DMS79 (cell line): ENCODE measurements around the gene DOLPP1.
"Not testable (repeated sequence)": the region's sequence is repeated elsewhere in the genome, so short reads cannot be mapped to it uniquely, and the experiment has no call there.

ENCODE experiments used
- DNase-seq: peaks from one replicate; lab custom pipeline; 2025; lab: John Stamatoyannopoulos, UW

DOLPP1 gene

DNA sequence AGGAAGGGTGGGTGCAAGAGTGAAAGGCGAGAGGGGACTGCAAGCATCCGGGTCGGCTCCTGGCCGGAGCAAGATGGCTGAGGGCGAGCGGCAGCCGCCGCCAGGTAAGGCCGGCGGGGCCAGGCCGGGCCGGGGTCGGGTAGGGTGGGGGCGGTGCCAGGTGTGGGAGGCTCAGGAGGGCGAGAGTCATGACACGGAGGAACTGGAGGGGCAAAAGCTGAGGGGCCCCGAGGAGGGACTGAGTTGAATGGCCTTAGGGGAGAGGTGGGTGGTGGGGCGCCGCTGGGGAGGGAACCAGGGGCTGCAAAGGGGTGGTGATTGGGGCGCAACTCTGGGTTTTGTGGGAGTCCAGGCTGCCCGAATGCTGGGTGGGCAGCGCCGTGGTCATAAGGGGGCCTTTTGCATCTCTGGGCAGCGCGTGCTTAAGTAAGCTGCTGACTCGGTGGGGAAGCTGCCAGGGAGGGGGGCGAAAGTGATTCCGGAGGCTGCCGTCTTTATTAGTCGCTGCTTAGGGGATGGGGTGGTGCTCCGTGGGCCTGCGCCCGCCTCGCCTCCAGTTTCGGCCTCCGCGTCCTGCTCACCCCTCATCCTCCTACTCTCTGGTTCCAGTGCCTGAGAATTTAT, 30.7 kb downstream of the DOLPP1 start:
- DNase-seq, result peak; percentile 50

DNA sequence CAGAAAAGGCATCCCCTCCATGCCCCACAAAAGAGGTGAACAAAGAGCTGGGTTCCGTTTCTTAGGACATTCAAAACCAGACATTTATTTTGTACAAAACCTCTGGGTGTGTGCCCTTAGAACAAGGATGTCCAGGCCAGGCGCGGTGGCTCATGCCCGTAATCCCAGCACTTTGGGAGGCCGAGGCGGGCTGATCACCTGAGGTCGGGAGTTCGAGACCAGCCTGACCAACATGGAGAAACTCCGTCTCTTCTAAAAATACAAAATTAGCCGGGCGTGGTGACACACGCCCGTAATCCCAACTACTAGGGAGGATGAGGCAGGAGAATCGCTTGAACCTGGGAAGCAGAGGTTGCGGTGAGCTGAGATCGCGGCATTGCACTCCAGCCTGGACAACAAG, 31.6 kb downstream of the DOLPP1 start:
- not testable (repeated sequence) for DNase-seq

DNA sequence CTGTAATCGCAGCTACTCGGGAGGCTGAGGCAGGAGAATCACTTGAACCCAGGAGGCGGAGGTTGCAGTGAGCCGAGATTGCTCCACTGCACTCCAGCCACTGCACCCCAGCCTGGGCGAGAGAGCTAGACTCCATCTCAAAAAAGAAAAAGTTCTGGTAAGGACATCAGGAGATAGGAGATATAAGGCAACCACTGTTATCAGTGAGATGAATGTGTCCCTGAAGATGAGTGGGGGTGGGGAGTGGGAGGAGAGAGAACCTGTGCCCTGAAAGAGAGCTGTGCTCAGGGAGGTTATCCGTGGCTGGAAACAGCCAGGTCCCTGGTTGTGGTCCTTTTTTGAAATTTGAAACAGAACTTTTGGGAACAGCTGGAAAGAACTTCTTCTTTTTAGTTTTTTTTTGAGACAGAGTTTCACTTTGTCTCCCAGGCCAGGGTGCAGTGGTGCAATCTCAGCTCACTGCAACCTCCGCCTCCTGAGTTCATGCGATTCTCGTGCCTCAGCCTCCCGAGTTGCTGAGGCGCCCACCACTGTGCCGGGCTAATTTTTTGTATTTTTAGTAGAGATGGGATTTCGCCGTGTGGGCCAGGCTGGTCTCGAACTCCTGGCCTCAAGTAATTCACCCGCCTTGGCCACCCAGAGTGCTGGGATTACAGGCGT, 32.9 kb downstream of the DOLPP1 start:
- no peak for DNase-seq

DNA sequence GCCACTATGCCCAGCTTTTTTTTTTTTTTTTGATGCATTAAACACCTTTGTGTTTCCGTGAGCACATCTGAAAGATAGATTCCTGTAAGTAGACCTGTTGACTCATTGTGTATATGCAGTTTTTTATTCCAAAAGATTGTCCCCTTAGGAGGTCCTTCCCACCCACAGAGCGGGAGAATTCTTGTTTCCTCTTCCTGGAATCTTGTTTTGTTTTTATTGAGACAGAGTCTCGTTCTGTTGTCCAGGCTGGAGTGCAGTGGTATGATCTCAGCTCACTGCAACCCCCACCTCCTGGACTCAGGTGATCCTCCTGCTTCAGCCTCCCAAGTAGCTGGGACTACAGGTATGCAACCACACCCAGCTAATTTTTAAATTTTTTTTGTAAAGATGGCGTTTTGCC, 37.9 kb downstream of the DOLPP1 start:
- no peak for DNase-seq

DNA sequence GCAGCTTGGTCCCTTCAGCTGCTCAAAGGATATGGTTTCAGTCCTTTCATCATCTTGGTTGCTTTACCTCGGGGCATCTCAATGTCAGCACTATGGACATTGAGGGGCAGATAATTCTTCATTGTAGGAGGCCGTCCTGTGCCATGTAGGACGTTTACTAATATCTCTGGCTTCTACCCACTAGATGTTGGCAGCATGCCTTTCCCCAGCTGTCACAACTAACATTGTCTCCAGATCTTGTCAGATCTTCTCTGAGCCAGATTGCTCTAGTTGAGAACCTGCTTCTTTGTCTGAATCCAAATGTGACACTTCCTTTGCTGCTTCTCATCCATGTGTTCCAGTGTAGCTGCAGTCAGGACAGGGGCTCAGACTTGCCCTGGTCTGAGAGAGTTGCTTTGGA, 40.6 kb downstream of the DOLPP1 start:
- no peak for DNase-seq

DNA sequence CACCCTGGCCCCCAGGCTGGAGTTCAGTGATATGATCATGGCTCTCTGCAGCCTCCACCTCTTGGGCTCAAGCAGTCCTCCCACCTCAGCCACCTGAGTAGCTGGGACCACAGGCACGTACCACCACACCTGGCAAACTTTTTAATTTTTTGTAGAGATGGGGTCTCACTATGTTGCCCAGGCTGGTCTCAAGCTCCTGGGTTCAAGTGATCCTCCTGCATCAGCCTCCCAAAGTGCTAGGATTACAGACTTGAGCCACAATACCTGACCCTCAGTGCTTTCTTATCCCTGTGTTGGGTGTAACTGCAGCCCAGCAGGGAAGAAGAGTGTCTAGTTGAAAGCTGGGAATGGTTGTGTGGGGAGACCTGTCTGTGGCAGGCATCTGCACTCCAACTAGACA, 41.2 kb downstream of the DOLPP1 start:
- DNase-seq, result no peak

DNA sequence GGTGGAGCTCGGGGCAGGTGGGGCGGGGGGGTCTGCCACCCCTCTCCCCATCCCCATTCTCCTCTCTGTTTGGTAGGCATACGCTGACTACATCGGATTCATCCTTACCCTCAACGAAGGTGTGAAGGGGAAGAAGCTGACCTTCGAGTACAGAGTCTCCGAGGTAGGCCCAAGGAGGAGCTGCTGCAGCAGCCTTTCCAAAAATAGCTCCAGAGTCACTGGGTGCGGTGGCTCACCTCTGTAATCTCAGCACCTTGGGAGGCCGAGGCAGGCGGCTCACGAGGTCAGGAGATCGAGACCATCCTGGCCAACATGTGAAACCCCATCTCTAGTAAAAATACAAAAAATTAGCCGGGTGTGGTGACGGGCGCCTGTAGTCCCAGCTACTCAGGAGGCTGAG, 42.1 kb downstream of the DOLPP1 start:
- DNase-seq, result not testable (repeated sequence)

DNA sequence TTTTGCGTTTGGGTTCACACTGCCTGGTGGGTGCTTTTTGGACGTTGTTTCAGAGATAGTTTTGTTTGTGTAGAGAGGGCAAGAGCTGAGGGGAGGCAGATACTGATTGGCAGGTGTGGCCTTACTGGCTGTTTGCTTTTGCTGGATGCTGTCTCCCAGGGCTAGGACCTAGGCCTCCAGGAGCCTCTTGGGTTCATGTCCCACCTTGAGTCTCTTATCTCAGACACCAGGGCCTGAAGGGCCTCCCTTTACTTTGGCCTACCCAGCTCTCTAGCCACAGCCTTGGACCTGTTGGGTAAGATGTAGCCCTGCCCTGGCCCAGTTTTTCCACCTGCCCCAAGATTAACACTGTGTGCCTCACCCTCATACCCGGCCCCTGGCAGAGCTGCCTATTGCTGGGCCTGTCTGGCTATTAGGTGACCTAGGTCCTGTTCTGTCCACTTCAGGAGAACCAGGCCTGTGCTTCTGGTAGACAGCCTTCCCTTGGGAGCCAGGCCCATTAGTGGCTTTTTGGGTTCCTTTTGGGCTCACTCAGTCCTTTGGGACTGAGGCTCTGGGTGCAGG, 43.7 kb downstream of the DOLPP1 start:
- DNase-seq, result no peak

DNA sequence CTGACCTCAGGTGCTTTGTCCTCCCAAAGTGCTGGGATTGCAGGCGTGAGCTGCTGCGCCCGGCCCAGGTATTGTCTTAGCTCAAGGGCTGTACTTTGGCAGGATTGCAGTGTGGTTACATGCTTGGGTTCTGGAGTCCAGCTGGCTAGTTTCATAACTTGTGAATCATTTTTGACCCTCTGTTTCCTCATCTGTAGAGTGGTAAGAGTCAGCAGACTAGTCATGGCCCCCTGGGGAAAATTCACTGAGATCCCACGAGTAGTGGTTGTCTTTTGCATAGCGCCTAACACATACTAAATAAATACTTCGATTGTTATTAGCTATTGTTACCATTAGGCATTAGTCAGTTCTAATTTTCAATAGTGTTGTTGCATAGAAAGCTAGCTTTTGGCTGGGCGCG, 44.6 kb downstream of the DOLPP1 start:
- DNase-seq, result no peak

DNA sequence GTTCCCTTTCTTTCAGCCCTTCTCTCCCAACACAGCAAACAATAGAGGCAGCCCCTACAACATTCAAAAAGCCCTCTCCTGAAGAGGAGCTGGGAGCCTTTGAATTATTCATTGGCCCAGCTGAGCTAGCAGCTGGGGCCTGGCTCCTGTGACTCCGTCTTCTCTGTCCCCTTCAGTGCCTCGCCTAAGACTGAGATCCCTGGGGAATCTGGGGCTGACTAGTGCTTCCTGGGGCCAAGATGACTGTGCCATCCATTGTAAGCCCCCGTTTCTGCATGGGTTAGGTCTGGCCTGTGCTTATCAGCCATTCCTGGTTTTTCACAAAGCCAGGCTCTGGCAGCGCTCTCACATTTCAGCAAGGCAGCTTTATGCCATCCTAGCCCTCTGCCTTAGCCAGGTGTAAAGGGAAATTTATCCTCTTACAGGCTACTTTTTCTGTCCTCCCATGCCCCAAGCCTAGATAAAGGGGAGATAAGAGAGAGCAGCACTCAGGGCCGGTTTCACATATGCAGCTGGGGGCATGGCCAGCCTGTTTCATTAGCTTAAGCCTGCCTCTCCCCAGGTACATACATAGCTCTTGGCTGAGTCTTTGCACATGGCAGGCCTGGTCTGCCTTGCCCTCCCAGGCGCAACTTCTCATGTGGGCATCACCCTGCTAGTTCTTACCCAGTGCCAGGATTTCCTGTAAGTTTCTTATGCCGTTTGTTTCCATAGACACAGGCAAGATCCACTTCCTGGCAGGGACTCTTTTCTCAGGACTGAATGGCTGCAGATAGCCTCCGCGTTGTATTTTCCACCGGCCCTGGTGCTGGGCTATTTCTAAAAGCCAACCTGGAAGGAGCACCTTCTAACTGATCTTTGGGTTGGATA, 46.1 kb downstream of the DOLPP1 start:
- no peak for DNase-seq

DNA sequence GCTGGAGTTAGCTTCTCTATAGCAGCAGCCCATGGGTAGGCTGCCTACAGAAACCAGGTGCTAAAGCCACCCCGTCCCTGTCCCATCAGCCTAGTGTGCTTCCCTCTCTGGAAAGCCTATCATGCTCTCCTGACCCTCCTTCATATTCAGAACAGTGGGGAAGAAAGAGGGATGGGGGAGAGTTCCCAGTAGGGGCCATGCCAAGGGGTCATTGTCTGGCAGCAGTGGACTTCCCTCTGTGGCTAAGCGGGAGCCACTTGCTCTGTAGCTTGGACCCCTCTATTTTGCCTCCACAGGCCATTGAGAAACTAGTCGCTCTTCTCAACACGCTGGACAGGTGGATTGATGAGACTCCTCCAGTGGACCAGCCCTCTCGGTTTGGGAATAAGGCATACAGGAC, 47.8 kb downstream of the DOLPP1 start:
- DNase-seq, result no peak

DNA sequence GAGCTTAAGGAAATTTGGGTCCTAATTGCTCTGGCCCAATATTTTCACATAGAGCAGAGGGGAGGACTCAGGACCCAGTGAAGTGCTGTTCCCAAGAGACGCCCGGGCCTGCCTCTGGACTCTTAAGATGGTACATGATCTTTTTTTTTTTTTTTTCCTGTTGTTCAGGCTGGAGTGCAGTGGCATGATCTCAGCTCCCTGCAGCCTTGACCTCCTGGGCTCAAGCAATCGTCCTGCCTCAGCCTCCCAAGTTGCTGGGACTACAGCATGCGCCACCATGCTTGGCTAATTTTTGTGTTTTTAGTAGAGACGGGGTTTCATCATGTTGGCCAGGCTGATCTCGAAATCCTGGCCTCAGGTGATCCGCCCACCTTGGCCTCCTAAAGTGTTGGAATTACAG, 49.4 kb downstream of the DOLPP1 start:
- DNase-seq, result not testable (repeated sequence)

DNA sequence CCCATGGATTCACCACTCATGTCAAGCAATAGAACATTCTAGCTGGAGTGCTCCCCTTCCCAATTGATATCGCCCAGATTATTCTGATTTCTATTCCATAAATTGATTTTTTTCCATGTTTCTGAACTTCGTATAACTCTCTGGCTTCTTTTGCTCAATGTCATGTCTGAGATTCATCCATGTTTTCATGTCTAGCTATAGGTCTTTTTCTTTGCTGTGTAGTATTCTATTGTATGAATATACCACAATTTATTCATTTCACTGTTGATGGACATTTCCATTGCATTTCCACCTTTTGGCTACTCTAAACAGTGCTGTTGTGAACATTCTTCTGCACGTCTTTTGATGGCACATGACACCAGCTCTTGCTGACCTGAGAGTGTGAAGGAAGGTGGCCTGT, 49.9 kb downstream of the DOLPP1 start:
- no peak for DNase-seq

DNA sequence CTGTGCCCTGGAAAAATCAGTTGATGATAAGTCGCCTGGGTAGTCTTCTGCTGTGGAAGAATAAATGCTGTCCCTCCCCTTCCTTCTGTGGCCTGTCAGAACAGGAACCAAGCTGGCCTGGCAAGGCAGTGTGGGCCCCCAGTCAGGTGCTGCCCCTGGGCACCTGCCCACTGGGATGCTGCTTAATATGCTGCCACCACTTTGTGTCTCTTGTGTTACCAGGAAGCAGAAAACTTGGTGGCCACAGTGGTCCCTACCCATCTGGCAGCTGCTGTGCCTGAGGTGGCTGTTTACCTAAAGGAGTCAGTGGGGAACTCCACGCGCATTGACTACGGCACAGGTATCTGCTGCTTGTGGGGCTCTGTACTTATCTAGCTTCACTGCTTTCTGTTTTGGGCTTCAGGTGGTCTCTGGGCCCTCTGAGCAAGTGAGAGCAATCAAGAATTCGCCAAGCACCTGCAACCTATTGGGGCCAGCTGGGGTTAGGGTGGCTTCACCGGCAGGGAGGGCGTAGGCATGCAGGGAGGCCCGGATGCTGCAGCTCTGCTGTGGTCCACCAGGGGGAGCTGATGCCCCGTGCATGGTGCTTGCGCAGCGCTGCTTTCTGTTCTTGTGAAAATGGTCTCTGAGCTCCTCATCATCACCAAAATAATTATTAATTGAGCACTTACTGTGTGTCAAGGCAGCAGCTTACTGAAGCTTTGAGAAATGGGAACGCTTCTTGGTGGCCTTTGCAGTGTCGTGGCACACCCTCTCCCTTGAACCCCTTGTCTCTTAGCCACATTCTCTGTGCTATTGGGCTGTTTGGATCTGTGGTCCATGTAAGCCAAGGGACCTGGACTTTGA, 50.6 kb downstream of the DOLPP1 start:
- peak; percentile 2 for DNase-seq

DNA sequence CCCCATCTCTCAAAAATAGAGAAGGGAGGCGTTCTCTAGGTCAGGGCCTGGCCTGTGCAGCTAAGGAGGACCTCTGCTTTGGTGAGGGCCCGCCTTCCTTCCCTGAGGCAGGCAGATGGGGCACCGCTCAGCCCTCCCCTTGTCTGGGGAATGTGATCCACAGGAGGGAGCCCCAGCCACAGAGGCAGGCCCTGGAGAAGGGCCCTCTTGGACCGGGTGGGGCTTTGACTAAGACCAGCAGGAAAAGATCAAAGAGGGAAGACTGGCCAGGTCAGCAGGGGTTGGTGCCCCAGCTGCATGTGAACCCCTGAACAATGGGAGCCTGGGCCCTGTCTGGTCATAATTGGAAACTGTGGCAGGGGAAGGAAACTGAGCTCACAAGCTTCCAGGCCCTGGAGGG, 52.2 kb downstream of the DOLPP1 start:
- no peak for DNase-seq

DNA sequence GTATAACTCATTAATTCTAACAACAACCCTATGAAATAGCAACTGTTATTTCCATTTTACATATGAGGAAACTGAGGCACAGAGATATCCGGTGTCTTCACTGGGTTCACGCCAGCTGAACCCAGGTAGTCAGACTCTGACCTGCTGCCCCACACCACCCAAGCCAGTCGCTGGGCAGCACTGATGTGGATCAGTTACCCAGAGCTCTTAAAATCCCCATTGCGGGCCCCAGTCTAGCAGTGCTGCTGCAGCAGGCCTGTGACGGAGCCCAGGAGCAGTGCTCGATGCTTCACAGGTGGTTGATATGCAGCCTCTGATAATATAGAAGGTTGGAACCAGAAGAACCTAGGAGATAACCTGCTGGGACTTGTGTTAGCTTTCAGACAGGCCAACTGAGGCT, 54.6 kb downstream of the DOLPP1 start:
- DNase-seq, result no peak

DNA sequence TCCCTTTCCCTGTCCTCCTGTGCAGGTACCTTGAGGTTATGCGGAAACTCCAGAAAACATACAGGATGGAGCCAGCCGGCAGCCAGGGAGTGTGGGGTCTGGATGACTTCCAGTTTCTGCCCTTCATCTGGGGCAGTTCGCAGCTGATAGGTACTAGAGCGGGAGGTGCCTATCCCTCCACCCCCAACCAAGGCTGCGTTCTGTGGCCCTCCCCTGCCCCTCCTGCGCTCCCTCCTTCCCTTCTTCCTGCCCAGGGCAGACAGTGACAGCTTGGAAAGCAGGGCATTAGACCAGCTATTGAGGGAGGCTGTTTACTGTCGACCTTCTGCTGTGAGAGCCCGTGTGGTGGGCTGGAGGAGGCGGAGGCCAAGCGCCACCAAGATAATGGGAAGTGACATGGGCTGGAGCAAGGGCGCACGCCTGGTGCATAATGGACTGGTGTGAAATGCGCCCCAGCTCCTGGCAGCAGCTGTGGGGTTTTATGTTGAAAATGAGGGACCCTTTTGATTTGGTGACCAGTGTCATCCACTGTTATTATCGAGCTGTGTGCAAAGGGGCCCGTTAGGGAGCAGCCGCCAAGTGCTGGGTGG, 55.6 kb downstream of the DOLPP1 start:
- DNase-seq, result no peak

DNA sequence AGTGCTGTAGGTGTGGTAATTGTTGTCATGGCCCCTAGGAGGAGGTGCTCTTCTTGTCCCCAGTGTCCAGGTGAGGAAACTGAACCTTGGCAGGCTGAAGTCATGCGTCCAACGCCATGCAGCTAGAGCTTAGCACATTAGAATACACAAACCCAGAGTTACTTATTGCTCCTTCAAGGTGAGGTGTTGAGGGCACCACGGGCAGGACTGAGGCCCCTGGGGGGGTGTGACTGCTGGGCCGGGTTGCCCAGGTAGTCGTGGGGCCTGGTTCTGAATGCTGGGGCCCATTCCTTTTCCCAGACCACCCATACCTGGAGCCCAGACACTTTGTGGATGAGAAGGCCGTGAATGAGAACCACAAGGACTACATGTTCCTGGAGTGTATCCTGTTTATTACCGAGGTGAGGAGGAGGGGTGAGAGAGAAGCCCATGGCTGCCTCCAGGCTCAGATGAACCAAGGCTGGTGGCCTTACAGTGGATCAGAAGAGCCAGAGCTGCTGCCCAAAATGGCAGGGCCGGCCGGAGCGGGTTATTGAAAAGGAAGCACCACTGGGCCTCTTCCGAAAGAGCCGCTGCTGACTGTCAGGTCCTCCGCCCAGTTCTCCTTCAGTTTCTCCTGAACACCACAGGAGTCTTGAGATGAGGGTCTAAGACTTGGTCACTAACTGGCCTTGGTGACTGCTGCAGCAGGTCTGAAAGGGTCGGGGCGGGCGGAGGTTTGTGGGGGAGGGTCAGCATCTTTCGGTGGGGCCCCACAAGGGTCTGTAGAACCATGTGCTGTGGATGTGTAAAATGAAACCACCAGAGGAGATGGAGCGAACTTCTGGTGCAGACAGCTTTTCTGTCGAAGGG, 56.6 kb downstream of the DOLPP1 start:
- DNase-seq, result no peak

DNA sequence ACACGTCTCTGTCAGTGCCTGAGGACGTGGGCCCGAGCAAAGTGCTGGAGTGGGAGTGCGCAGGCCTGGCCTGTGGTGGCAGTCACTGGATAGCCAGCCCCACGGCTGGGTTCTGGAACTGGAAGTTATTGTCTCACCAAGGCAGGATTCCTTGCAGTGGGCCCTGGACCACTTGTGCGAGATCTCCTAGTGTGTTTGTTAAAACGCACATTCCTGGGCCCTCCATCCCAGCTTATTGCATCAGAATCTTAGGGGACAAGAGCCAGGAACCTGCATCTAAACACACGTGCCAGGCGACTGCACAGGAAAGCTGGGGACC, 57.2 kb downstream of the DOLPP1 start:
- DNase-seq, result no peak

DNA sequence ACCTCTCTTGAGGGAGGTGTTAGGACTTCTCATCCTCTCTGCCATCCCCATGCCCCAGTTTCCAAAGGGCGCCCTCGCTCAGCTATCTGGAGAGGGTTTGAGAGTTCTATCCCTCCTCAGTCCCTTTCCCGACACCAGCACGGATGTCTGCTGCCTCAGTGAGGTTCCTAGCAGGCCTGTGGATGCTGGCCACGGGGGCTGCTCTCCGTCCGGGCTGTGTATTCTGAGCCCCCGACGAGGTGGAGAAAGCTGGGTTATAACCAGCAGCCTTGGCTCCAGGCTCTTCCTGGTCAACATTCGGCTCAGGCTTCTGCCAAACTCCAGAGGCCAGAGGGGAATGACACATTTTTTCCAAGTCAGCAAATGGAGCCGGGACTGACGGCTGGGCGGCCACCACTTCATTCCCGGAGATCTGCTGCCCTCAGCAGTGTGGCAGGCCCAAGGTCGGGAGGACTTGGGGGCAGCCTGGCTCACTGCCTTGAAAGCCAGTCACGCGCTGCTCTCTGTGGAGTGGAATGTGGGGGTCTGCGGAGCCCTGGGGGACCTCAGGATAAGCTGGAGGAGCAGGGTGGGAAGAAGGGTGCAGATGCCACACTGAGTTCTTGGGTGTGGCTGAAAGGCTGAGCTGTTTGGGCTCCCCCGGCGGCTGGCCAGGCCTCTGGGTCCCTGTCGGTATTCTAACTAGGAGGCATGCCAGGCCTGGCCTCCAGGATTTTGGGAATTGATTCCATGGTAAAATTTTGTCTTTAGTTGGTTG, 57.7 kb downstream of the DOLPP1 start:
- DNase-seq, result no peak
